Omental fat pad (tissue), 4 donors: Measurements from ENCODE around the gene MRTFA. TPM values are rescaled to one million over a fixed set of nuclear protein-coding genes. Genes with fewer than 3 reads are reported as not detected.

ENCODE experiments used
- ATAC-seq: fragments of 150-250 bp; one replicate; pipeline ENCODE4 v1.9.1; 2016; ENCODE audit warnings: mild to moderate bottlenecking, moderate library complexity; ENCODE audit not compliant: low FRiP score
- DNase-seq: peaks from one replicate; pipeline ENCODE4 v3.0.0-alpha.2; 2019; ENCODE audit warnings: low spot score
- CTCF ChIP-seq, 3 donors: fragments of 450-650 bp; IDR thresholded peaks; one replicate each; pipeline ENCODE4 v1.5.1; 2016 to 2017; ENCODE audit warnings: antibody characterized with exemption in 3 of 3, mild to moderate bottlenecking in 3 of 3, moderate library complexity in 2 of 3
- total RNA-seq, 4 donors: library from RNA; depleted of rRNA; stranded (reverse); fragments of >200 nt; gene quantifications; one replicate each; pipeline ENCODE4 v1.1.0, GENCODE V29; 2016

Gene MRTFA
- total RNA-seq, 4 donors from 2014 or later, result 36.0 to 76.3 (median 54.7) TPM

- no peak for DNase-seq
- no peak for ATAC-seq
- no peak for TF ChIP-seq CTCF (IDR thresholded peaks at IDR 0.05)
Measured at GRCh38 chr22:40613067-40613466, 23.5 kb downstream of the MRTFA start.

- no peak for TF ChIP-seq CTCF (IDR thresholded peaks at IDR 0.05)
- no peak for ATAC-seq
- no peak for DNase-seq
Measured at GRCh38 chr22:40612291-40612751, 24.2 kb downstream of the MRTFA start.

- TF ChIP-seq CTCF (IDR thresholded peaks at IDR 0.05), result no peak
- DNase-seq (no peak), ATAC-seq (no peak)
Measured at GRCh38 chr22:40611606-40612005, 24.9 kb downstream of the MRTFA start.

- DNase-seq, result no peak
- no peak for ATAC-seq
- TF ChIP-seq CTCF (IDR thresholded peaks at IDR 0.05), result no peak
Measured at GRCh38 chr22:40610329-40610850, 26.1 kb downstream of the MRTFA start.

- no peak for TF ChIP-seq CTCF (IDR thresholded peaks at IDR 0.05)
- ATAC-seq (no peak), DNase-seq (no peak)
Measured at GRCh38 chr22:40609216-40609615, 27.3 kb downstream of the MRTFA start.

- TF ChIP-seq CTCF (IDR thresholded peaks at IDR 0.05), result no peak
- ATAC-seq (no peak), DNase-seq (no peak)
Measured at GRCh38 chr22:40607506-40607905, 29.0 kb downstream of the MRTFA start.

GRCh38 chr22:40606306-40606705 is 30.2 kb downstream of the MRTFA start:
- DNase-seq (no peak), ATAC-seq (no peak)
- no peak for TF ChIP-seq CTCF (IDR thresholded peaks at IDR 0.05)
